Heart right ventricle (tissue), 16 donors: ENCODE results near the gene TAS2R7. TPM values are rescaled to one million over a fixed set of nuclear protein-coding genes. Genes with fewer than 3 reads are reported as not detected.

ENCODE experiments used
- ATAC-seq, 8 donors: fragments of 200-7000 bp; cut with Tn5 transposase; one replicate each; pipeline ENCODE4 v1.9.1; 2020; ENCODE audit warnings: mild to moderate bottlenecking in 8 of 8, moderate library complexity in 8 of 8, moderate number of reproducible peaks in 1 of 8
- DNase-seq, 2 donors: peaks; one replicate each; pipeline ENCODE4 v3.0.0-alpha.2; 2020
- H3K27ac ChIP-seq, 10 donors: fragments of 200-600 bp; sonication (generic) in 2 of 10; one replicate each; pipeline versions ENCODE4 v1.5.0 to v1.8.0; 2020 to 2022; ENCODE audit warnings: mild to moderate bottlenecking in 3 of 10
- H3K27me3 ChIP-seq, 7 donors: fragments of 200-600 bp; one replicate each; pipeline ENCODE4 v1.8.0; 2021 to 2022; ENCODE audit warnings: mild to moderate bottlenecking in 2 of 7
- H3K36me3 ChIP-seq, 9 donors: fragments of 200-600 bp; sonication (generic) in 1 of 9; one replicate each; pipeline versions ENCODE4 v1.5.0 to v1.8.0; 2020 to 2022; ENCODE audit warnings: mild to moderate bottlenecking in 2 of 9
- H3K4me1 ChIP-seq, 9 donors: fragments of 200-600 bp; sonication (generic) in 1 of 9; one replicate each; pipeline versions ENCODE4 v1.5.0 to v1.8.0; 2020 to 2022; ENCODE audit warnings: mild to moderate bottlenecking in 4 of 9
- H3K4me3 ChIP-seq, 10 donors: fragments of 200-600 bp; sonication (generic) in 2 of 10; one replicate each; pipeline versions ENCODE4 v1.5.0 to v1.8.0; 2020 to 2022; ENCODE audit warnings: mild to moderate bottlenecking in 7 of 10, moderate library complexity in 2 of 10
- H3K9me3 ChIP-seq, 11 donors: fragments of 200-600 bp in 10 of 11; sonication (generic) in 2 of 11; one replicate each; pipeline versions ENCODE4 v1.5.0 to v1.8.0; 2013 to 2022; ENCODE audit warnings: mild to moderate bottlenecking in 2 of 11, control low read depth in 1 of 11, moderate library complexity in 1 of 11
- CTCF ChIP-seq, 9 donors: fragments of 200-600 bp; sonication (generic) in 2 of 9; IDR thresholded peaks; one replicate each; pipeline versions ENCODE4 v1.5.0 to v1.8.0; 2021 to 2022; ENCODE audit warnings: antibody characterized with exemption in 9 of 9, mild to moderate bottlenecking in 5 of 9, moderate library complexity in 1 of 9
- WGBS, 2 donors: extraction: QIAGEN DNeasy Blood & Tissue Kit; methylation state at CpG; one replicate each; pipeline ENCODE4 v1.1.7; 2013; ENCODE audit warnings: inconsistent platforms in 1 of 2; 5-methylcytosine and 5-hydroxymethylcytosine counted together
- intact Hi-C, 10 donors: fragments of 100-400 bp; cut with DNase I; formaldehyde crosslinking; loops; one replicate each; pipeline versions ENCODE4 v1.11.1 to v1.14.2; 2022
- polyA plus RNA-seq, 2 donors: library from polyadenylated mRNA; stranded (reverse); fragments of 200-250 nt; gene quantifications; one replicate each; pipeline ENCODE4 v1.2.3, GENCODE V29; 2013
- total RNA-seq, 10 donors: library from RNA; stranded (reverse); fragmentation: NEBNext Ultra II Directional in 3 of 10; extraction: Animal tissue kit (Norgen Biotek cat#: 25700) in 3 of 10; gene quantifications; one replicate each; pipeline versions ENCODE4 v1.2.1 to v1.2.4, GENCODE V29; 2021 to 2023
- donor health status: Arrhythmogenic right ventricular cardiomyopathy.
- donor health status: ischemic (EF 13 %, LVEDD 7.1; RV severe dilation, severe dysfunction).
- donor health status: healthy with polysubstance abuse.
- donor health status: DM: no; HTN: yes; CAD: no.
- donor health status: DM: no; HTN: no; CAD: no.
- donor health status: ischemic (EF 25% LVEDD 6.9; RV normal size, moderate dysfunction).
- donor health status: ischemic (EF 25% LVEDD 5.7; RV mildly dilated, moderate dysfunction).
- donor health status: healthy.
- donor health status: DM: yes; HTN: yes; CAD: no.
- donor health status: Ischemic cardiomyopathy.
- donor health status: ischemic (EF 35%, LVEDD 5.7; RV mildly dilated, moderate dysfunction).
- donor health status: nonischemic (EF 11% LVEDD 7.7; RV severe dilation, severe dysfunction).
- donor health status: DM: yes; HTN: yes; CAD: no.
- donor health status: PGD.
- donor health status: ischemic (EF 29% LVEDD 5.4; RV normal size, mild dysfunction).
- donor health status: nonischemic (EF 23%, LVEDD 6.1; RV moderate dilation, normal function).

The TAS2R7 gene
- total and polyA plus RNA-seq, 12 donors: not detected

- peak; percentile 52 to 85 (median 70) for TF ChIP-seq CTCF (IDR thresholded peaks at IDR 0.05)
- H3K9me3 ChIP-seq: no peaks in the 10 kb centered on the region
- no peaks in the 10 kb centered on the region for H3K36me3 ChIP-seq
- H3K4me1 ChIP-seq: no peaks in the 10 kb centered on the region
- intact Hi-C loops: loop anchor here in 9 of 10 donors (1.0 to 10.0 kb wide), 8 partner anchors 426 to 716 kb away; no protein-coding TSS in a partner anchor
- H3K27me3 ChIP-seq: peaks cover 0 to 74% (median 54%) of the 10 kb centered on the region in 7 donors
- no peak overlapping the region for H3K4me3 ChIP-seq
- H3K27ac ChIP-seq: no peak overlapping the region
- 0 to 2% methylated on average over 1 of the region's 1 CpG for WGBS, 2 donors
- ATAC-seq: peak in 2 of 8 donors; percentile 51 to 64
- no peak for DNase-seq
These were observed 31.2 kb downstream of the TAS2R7 start for GRCh38 chr12:10771132-10771733.

GRCh38 chr12:10759657-10760056 is 42.8 kb downstream of the TAS2R7 start:
- no peak overlapping the region for H3K4me3 ChIP-seq
- 19 to 31% methylated on average over 2 of the region's 2 CpGs for WGBS, 2 donors
- no peak for TF ChIP-seq CTCF (IDR thresholded peaks at IDR 0.05)
- H3K27ac ChIP-seq: no peak overlapping the region
- H3K27me3 ChIP-seq: peaks cover 0 to 29% (median 13%) of the 10 kb centered on the region in 7 donors
- peaks cover 0 to 20% (median 7%) of the 10 kb centered on the region in 11 donors for H3K9me3 ChIP-seq
- H3K36me3 ChIP-seq: no peaks in the 10 kb centered on the region
- ATAC-seq (no peak), DNase-seq (no peak)
- intact Hi-C loops: loop anchor here in 7 of 10 donors (10.0 kb wide), 5 partner anchors 85 to 525 kb away; partner anchors contain the start of genes MAGOHB (in 4 of the 7) and STYK1 (in 1 of the 7)
- H3K4me1 ChIP-seq: no peaks in the 10 kb centered on the region

GRCh38 chr12:10756194-10756593 is 46.2 kb downstream of the TAS2R7 start:
- intact Hi-C loops: loop anchor here in 7 of 10 donors (10.0 kb wide), 5 partner anchors 81 to 521 kb away; partner anchors contain the start of genes MAGOHB (in 4 of the 7) and STYK1 (in 1 of the 7)
- WGBS, 2 donors: 80% methylated on average over 4 of the region's 4 CpGs

GRCh38 chr12:10753059-10753458 is 49.4 kb downstream of the TAS2R7 start:
- intact Hi-C loops: loop anchor here in 7 of 10 donors (5.0 to 10.0 kb wide), 8 partner anchors 36 to 518 kb away; partner anchors contain the start of genes MAGOHB (in 5 of the 7) and STYK1 (in 1 of the 7)
- no peak overlapping the region for H3K4me3 ChIP-seq
- 57 to 59% methylated on average over 4 of the region's 4 CpGs for WGBS, 2 donors
- no peak for DNase-seq
- no peak for ATAC-seq
- H3K9me3 ChIP-seq: peaks cover 0 to 20% (median 7%) of the 10 kb centered on the region in 11 donors
- H3K4me1 ChIP-seq: peaks cover 0 to 16% (median 3%) of the 10 kb centered on the region in 9 donors
- no peaks in the 10 kb centered on the region for H3K36me3 ChIP-seq
- H3K27me3 ChIP-seq: peaks cover 0 to 16% (median 4%) of the 10 kb centered on the region in 7 donors
- H3K27ac ChIP-seq: no peak overlapping the region
- no peak for TF ChIP-seq CTCF (IDR thresholded peaks at IDR 0.05)

More at GRCh38 chr12:10756194-10756593, 46.2 kb downstream of the TAS2R7 start:
- Histone ChIP-seq H3K4me3 (no peak overlapping the region), H3K36me3 (no peaks in the 10 kb centered on the region), H3K27ac (no peak overlapping the region), H3K27me3 (peaks cover 0 to 16% (median 4%) of the 10 kb centered on the region in 7 donors), H3K4me1 (no peaks in the 10 kb centered on the region), H3K9me3 (peaks cover 0 to 20% (median 7%) of the 10 kb centered on the region in 11 donors)
- no peak for ATAC-seq
- TF ChIP-seq CTCF (IDR thresholded peaks at IDR 0.05): no peak
- no peak for DNase-seq

Other genes starting within 250 kb of the TAS2R7 start
- 10 to 100 TPM; 10.9 to 17.1 (median 13.4) TPM for gene MAGOHB, start 189.0 kb downstream of the TAS2R7 start, total RNA-seq
- 10 to 100 TPM; 14.6 to 15.1 TPM for gene MAGOHB, start 189.0 kb downstream of the TAS2R7 start, polyA plus RNA-seq
- gene STYK1, start 128.6 kb downstream of the TAS2R7 start, total RNA-seq: 1 to 10 TPM in 1 of 10 donors, under 1 TPM in 2, not detected in 7; 0.15 to 1.2 (median 0.15) TPM
- under 1 TPM in 1 of 2 donors, not detected in 1; 0.01 TPM for gene STYK1, start 128.6 kb downstream of the TAS2R7 start, polyA plus RNA-seq
- 1,000 to 10,000 TPM in 1 of 10 donors, 100 to 1,000 TPM in 9; 516 to 1,012 (median 632) TPM for gene YBX3, start 79.3 kb downstream of the TAS2R7 start, total RNA-seq
- 1,000 to 10,000 TPM in 1 of 2 donors, 100 to 1,000 TPM in 1; 244 to 1,254 TPM for gene YBX3, start 79.3 kb downstream of the TAS2R7 start, polyA plus RNA-seq
- gene TAS2R8, start 4.7 kb upstream of the TAS2R7 start, total RNA-seq: not detected
- not detected for gene TAS2R8, start 4.7 kb upstream of the TAS2R7 start, polyA plus RNA-seq
- gene TAS2R9, start 7.5 kb upstream of the TAS2R7 start, total RNA-seq: not detected
- gene TAS2R9, start 7.5 kb upstream of the TAS2R7 start, polyA plus RNA-seq: not detected
- under 1 TPM in 6 of 10 donors, not detected in 4; 0.23 to 0.47 (median 0.29) TPM for gene TAS2R10, start 23.7 kb upstream of the TAS2R7 start, total RNA-seq
- under 1 TPM; 0.04 to 0.37 TPM for gene TAS2R10, start 23.7 kb upstream of the TAS2R7 start, polyA plus RNA-seq
- gene PRR4, start 46.8 kb upstream of the TAS2R7 start, total RNA-seq: 1 to 10 TPM; 1.4 to 4.2 (median 1.9) TPM
- 10 to 100 TPM in 1 of 2 donors, 1 to 10 TPM in 1; 2.6 to 11.8 TPM for gene PRR4, start 46.8 kb upstream of the TAS2R7 start, polyA plus RNA-seq
- 10 to 100 TPM in 1 of 10 donors, 1 to 10 TPM in 9; 6.3 to 11.7 (median 7.0) TPM for gene PRH1, start 81.6 kb upstream of the TAS2R7 start, total RNA-seq
- gene PRH1, start 81.6 kb upstream of the TAS2R7 start, polyA plus RNA-seq: 1 to 10 TPM; 2.4 TPM
- gene TAS2R13, start 106.9 kb upstream of the TAS2R7 start, total RNA-seq: 1 to 10 TPM in 1 of 10 donors, under 1 TPM in 9; 0.28 to 1.1 (median 0.46) TPM
- under 1 TPM; 0.04 to 0.15 TPM for gene TAS2R13, start 106.9 kb upstream of the TAS2R7 start, polyA plus RNA-seq
- gene PRH2, start 126.6 kb upstream of the TAS2R7 start, total RNA-seq: not detected
- not detected for gene PRH2, start 126.6 kb upstream of the TAS2R7 start, polyA plus RNA-seq
- gene TAS2R14, start 136.6 kb upstream of the TAS2R7 start, total RNA-seq: 1 to 10 TPM in 4 of 10 donors, under 1 TPM in 6; 0.64 to 1.6 (median 0.91) TPM
- 1 to 10 TPM in 1 of 2 donors, under 1 TPM in 1; 0.30 to 1.7 TPM for gene TAS2R14, start 136.6 kb upstream of the TAS2R7 start, polyA plus RNA-seq
- gene TAS2R50, start 184.3 kb upstream of the TAS2R7 start, total RNA-seq: under 1 TPM in 7 of 10 donors, not detected in 3; 0.24 to 0.88 (median 0.59) TPM
- not detected for gene TAS2R50, start 184.3 kb upstream of the TAS2R7 start, polyA plus RNA-seq
- gene TAS2R20, start 195.7 kb upstream of the TAS2R7 start, total RNA-seq: under 1 TPM; 0.26 to 0.64 (median 0.42) TPM
- gene TAS2R20, start 195.7 kb upstream of the TAS2R7 start, polyA plus RNA-seq: under 1 TPM; 0.13 to 0.29 TPM
- 1 to 10 TPM in 2 of 10 donors, under 1 TPM in 8; 0.25 to 1.2 (median 0.77) TPM for gene TAS2R19, start 220.0 kb upstream of the TAS2R7 start, total RNA-seq
- gene TAS2R19, start 220.0 kb upstream of the TAS2R7 start, polyA plus RNA-seq: under 1 TPM; 0.12 to 0.59 TPM
- gene TAS2R31, start 228.8 kb upstream of the TAS2R7 start, total RNA-seq: 1 to 10 TPM in 1 of 10 donors, under 1 TPM in 9; 0.38 to 1.6 (median 0.84) TPM
- gene TAS2R31, start 228.8 kb upstream of the TAS2R7 start, polyA plus RNA-seq: under 1 TPM; 0.12 to 0.29 TPM